SK-N-SH treated with all-trans-retinoic acid at 6 μM for 48 hours (cell line): ENCODE measurements around the gene ZIC5.

Experiments
- ARNTL ChIP-seq: fragments of 450-650 bp; formaldehyde crosslinking; IDR thresholded peaks from 2 replicates; pipeline ENCODE4 v1.5.0; 2020; ENCODE audit warnings: low read depth, mild to moderate bottlenecking, moderate library complexity, borderline replicate concordance
- CREB5 ChIP-seq: fragments of 250-450 bp; sonication (Bioruptor Pico); IDR thresholded peaks from 2 replicates; pipeline ENCODE4 v1.5.1; 2020; ENCODE audit warnings: low read depth, mild to moderate bottlenecking, moderate library complexity
- ESRRG ChIP-seq: fragments of 250-450 bp; sonication (Bioruptor Pico); IDR thresholded peaks from 2 replicates; pipeline ENCODE4 v1.6.1; 2021; ENCODE audit warnings: mild to moderate bottlenecking
- OSR1 ChIP-seq: fragments of 250-450 bp; sonication (Bioruptor Pico); IDR thresholded peaks from 2 replicates; pipeline ENCODE4 v1.8.0; 2022; ENCODE audit warnings: moderate library complexity, mild to moderate bottlenecking, inconsistent platforms
- PPARA ChIP-seq: fragments of 250-450 bp; sonication (Bioruptor Pico); IDR thresholded peaks from 2 replicates; pipeline ENCODE4 v1.5.0; 2020; ENCODE audit warnings: mild to moderate bottlenecking, borderline replicate concordance
- ZC3H10 ChIP-seq: fragments of 250-450 bp; sonication (Bioruptor Pico); IDR thresholded peaks from 2 replicates; pipeline ENCODE4 v1.5.1; 2021; ENCODE audit warnings: mild to moderate bottlenecking, moderate library complexity
- ZFP3 ChIP-seq: fragments of 250-450 bp; sonication (Bioruptor Pico); IDR thresholded peaks from 2 replicates; pipeline ENCODE4 v1.5.0; 2020; ENCODE audit warnings: mild to moderate bottlenecking, moderate library complexity

- TF ChIP-seq ARNTL (CRISPR knock-in tag) (no peak), OSR1 (CRISPR knock-in tag) (no peak), ZFP3 (CRISPR knock-in tag) (no peak), PPARA (CRISPR knock-in tag) (no peak), CREB5 (CRISPR knock-in tag) (no peak), ZC3H10 (no peak), ESRRG (CRISPR knock-in tag) (no peak)
Observed at GRCh38 chr13:99958406-99959126, 13.0 kb downstream of the ZIC5 start.
